GM21717 (cell line): ENCODE results near the gene SOCS6.

ENCODE experiments used
- ATAC-seq: cut with Tn5 transposase; IDR thresholded peaks from one replicate; pipeline ENCODE4 v1.9.1; 2021; ENCODE audit warnings: mild to moderate bottlenecking, moderate library complexity; ENCODE audit not compliant: unreplicated experiment

The SOCS6 gene

DNA sequence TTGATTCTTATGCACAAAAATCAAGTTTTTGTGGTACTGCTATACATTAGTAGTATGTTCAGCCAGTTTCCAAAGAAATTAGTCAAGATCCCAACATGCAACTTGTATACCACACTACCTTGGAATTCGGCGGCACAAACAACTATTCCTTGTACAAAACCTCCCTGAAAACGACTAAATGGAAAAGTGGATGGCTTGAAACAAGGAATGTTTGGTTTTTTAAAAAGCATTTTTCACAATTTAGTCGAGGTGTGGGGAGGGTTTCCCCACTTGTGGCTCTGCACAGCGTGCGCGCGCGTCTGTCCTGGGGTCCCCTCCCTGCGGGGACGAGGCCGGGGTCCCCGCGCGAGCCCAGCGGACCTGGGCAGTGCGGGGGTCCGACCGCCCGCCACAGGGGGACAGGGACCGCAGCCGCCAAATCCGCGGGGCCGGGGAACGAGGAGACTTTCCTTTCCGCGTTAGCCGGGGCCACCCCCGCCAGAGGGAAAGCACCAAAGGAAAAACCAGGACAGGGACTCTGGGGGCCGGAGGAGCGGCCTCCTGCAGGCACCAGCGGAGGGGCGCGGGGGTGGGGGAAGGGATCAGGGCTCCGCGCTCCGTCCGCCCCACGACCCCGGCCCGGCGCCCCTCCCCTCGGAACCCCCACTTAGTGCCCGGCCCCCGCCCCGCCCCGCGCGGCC is 534 bp upstream of the SOCS6 start:
- ATAC-seq, result peak; percentile 10

GRCh38 chr18:70289351-70290312 is 787 bp downstream of the SOCS6 start:
- peak; percentile 49 for ATAC-seq

- ATAC-seq, result no peak
Observed at GRCh38 chr18:70290482-70291294, 1.8 kb downstream of the SOCS6 start.

DNA sequence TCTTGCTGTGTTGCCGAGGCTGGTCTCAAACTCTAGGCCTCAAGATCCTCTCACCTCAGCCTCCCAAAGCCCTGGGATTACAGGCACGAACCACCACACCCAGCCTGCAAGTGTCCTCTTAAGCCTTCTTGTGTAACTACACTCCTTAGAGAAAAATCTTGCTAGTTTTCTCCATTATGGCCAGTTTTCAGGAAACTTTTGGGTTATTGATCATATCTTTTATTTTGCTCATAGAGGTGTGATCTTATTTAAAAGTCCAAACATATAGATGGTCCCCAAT is 2.4 kb downstream of the SOCS6 start:
- no peak for ATAC-seq

DNA sequence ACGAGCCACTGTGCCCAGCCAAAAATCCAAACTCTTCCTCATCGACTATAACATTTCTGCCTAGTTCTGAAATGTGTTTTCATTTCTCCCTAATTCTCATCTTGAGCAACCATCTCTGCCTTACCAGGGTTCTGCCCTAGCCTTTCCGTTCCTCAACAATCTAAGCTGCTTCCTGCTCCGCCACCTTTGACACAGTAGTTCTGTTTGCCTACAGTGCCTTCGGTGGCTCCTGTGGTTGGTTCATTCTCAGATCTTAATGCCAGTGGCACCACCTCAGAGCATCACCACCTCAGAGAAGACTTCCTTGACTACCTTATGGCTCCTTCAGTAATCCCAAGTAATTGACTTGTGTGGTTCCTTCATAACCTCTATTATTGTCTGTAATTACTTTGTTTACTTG is 3.8 kb downstream of the SOCS6 start:
- ATAC-seq, result no peak

- peak; percentile 37 for ATAC-seq
Observed at GRCh38 chr18:70293166-70293565, 4.3 kb downstream of the SOCS6 start.

GRCh38 chr18:70294471-70295191 is 5.8 kb downstream of the SOCS6 start:
- no peak for ATAC-seq

DNA sequence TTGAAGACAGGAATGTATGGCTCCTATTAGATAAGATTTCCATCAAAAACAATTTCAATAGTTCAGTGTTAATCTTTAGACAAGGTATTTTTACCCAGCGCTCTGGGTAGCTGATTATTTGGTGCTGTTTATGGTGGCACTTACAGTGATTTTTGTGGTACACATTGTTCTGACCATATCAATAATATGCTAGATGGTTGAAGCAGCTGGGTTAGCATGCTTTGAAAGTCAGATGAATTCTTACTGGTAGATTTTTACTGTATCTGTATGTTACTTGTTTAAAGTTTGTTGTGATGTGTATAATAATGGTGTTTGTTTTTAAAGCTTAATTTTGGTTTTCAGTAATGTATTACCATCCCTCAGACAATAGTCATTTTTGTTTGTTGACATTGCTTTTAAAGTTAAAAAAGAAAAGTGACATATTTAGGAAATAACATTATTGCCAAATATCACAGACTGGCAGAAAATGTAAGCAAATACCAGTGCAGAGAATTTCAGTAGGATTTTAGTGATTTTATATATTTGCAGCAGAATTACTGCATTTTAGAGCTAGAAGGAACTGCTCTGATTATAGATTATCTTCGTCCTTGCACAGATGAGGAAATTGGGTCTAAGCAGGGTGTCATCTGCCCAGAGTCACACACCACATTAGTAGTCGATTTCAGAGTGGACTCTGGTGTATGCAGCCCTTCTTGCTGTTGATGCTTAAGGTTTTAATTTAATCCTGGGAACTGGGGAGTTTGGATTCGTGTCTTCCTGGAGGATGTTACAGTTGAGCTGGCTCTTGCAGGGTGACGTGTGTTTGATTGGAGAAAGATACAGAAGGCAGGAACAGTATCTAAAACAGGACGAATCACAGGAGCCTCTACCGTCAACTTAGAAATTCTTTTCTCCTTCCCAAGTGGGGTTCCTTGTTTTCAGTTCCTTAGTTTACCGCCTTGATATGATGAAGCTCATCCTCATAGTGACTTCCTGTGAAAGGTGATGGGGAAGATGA is 6.6 kb downstream of the SOCS6 start:
- ATAC-seq, result no peak

- no peak for ATAC-seq
Observed at GRCh38 chr18:70296289-70296688, 7.4 kb downstream of the SOCS6 start.

GRCh38 chr18:70296781-70297180 is 7.9 kb downstream of the SOCS6 start:
- ATAC-seq, result no peak

DNA sequence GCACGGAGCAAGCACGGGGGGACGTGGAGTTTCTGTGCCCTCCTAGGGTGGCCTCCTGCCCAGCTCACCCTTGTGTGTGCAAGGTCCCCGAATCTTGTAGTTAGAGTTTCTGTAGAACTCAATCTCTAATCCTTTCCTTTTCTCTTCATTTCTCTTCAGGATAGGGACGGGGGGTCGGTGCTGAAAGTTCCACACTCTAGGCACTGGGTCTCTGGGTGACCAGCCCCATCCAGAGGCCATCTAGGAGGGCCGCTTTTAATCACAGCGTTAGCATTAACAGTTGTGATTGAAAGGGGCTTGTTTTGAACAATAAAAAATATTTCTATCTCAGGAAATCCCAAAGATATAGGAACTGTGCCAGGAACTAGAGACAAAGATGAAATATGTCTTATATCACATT is 10.5 kb downstream of the SOCS6 start:
- ATAC-seq, result no peak

- no peak for ATAC-seq
Observed at GRCh38 chr18:70301667-70302066, 12.8 kb downstream of the SOCS6 start.

- no peak for ATAC-seq
Observed at GRCh38 chr18:70308555-70309294, 19.9 kb downstream of the SOCS6 start.

GRCh38 chr18:70310560-70311320 is 21.9 kb downstream of the SOCS6 start:
- no peak for ATAC-seq

GRCh38 chr18:70311726-70312125 is 22.9 kb downstream of the SOCS6 start:
- no peak for ATAC-seq

GRCh38 chr18:70313640-70314039 is 24.8 kb downstream of the SOCS6 start:
- no peak for ATAC-seq

- ATAC-seq, result no peak
Observed at GRCh38 chr18:70314151-70314782, 25.4 kb downstream of the SOCS6 start.

- ATAC-seq, result no peak
Observed at GRCh38 chr18:70319187-70319586, 30.3 kb downstream of the SOCS6 start.
